Psoas muscle (tissue), 8 donors: ENCODE results near the gene MPC1L. TPM values are rescaled to one million over a fixed set of nuclear protein-coding genes. Genes with fewer than 3 reads are reported as not detected.
"Not testable (repeated sequence)": the region's sequence is repeated elsewhere in the genome, so short reads cannot be mapped to it uniquely, and the experiment has no call there.

Experiments used
- ATAC-seq, 4 donors: fragments of 200-7000 bp; cut with Tn5 transposase; one replicate each; pipeline ENCODE4 v1.9.1; 2020; ENCODE audit warnings: moderate library complexity in 3 of 4, mild to moderate bottlenecking in 2 of 4
- DNase-seq, 2 donors: peaks; one replicate each; pipeline ENCODE4 v3.0.0-alpha.2; 2020
- H3K27ac ChIP-seq: fragments of 200-600 bp; one replicate; pipeline ENCODE4 v1.8.0; 2022
- H3K27me3 ChIP-seq, 3 donors: fragments of 200-600 bp in 1 of 3; one replicate each; pipeline versions ENCODE4 v1.6.1 to v1.8.0; 2013 to 2022; ENCODE audit warnings: low read length in 2 of 3, mild to moderate bottlenecking in 2 of 3, moderate library complexity in 1 of 3; ENCODE audit not compliant: insufficient read depth in 3 of 3
- H3K36me3 ChIP-seq, 2 donors: fragments of 200-600 bp in 1 of 2; one replicate each; pipeline versions ENCODE4 v1.6.1 to v1.8.0; 2013 to 2022; ENCODE audit warnings: low read depth in 1 of 2, mild to moderate bottlenecking in 1 of 2, moderate library complexity in 1 of 2; ENCODE audit not compliant: insufficient read depth in 1 of 2
- H3K4me1 ChIP-seq: fragments of 200-600 bp; one replicate; pipeline ENCODE4 v1.8.0; 2022
- H3K4me3 ChIP-seq: fragments of 200-600 bp; one replicate; pipeline ENCODE4 v1.8.0; 2022; ENCODE audit warnings: mild to moderate bottlenecking
- H3K9me3 ChIP-seq: fragments of 200-600 bp; one replicate; pipeline ENCODE4 v1.8.0; 2022
- CTCF ChIP-seq: fragments of 200-600 bp; IDR thresholded peaks from one replicate; pipeline ENCODE4 v1.8.0; 2022; ENCODE audit warnings: antibody characterized with exemption
- WGBS, 3 donors: extraction: QIAGEN DNeasy Blood & Tissue Kit; methylation state at CpG; one replicate each; pipeline versions ENCODE4 v1.1.6 to v1.1.7; 2013; 5-methylcytosine and 5-hydroxymethylcytosine counted together
- intact Hi-C, 2 donors: fragments of 100-400 bp; cut with DNase I; formaldehyde crosslinking; loops; one replicate each; pipeline versions ENCODE4 v1.11.0 to v1.14.2; 2022
- long read RNA-seq, 2 donors: library from polyadenylated mRNA; unstranded; transcript quantifications; one replicate each; pipeline ENCODE4 v2.0.0, GENCODE V29; 2021
- polyA plus RNA-seq, 3 donors: library from polyadenylated mRNA; stranded (reverse); fragments of 200-250 nt; gene quantifications; one replicate each; pipeline ENCODE4 v1.2.3, GENCODE V29; 2013
- total RNA-seq, 4 donors: library from RNA; stranded (reverse); fragmentation: NEBNext Ultra II Directional in 2 of 4; extraction: Animal tissue kit (Norgen Biotek cat#: 25700) in 2 of 4; gene quantifications; one replicate each; pipeline versions ENCODE4 v1.2.1 to v1.2.4, GENCODE V29; 2021 to 2023
- donor health status: healthy with polysubstance abuse.
- donor health status: DM: no; HTN: no; CAD: no; lungs with moderate emphysema.
- donor health status: Bipolar disorder and iron deficiency.
- donor health status: healthy.
- donor health status: DM: yes; HTN: yes; CAD: no.
- donor health status: DM: no; HTN: no; CAD: no.
- donor health status: DM: no; HTN: no; CAD: no.
- donor health status: DM: yes; HTN: yes; CAD: no.

The MPC1L gene
- total RNA-seq: not detected
- not detected for polyA plus RNA-seq
- long read RNA-seq, donor 1: 0 reads
- long read RNA-seq, donor 2: 0 reads

GRCh38 chrX:40623139-40623536, at the start of gene MPC1L:
MPC1L (plus strand) TSS chrX:40623428; CDS start chrX:40623566, 138 bp downstream.
- ATAC-seq: no peak

GRCh38 chrX:40573763-40574162, 49.5 kb upstream of the MPC1L start:
- no peak for TF ChIP-seq CTCF

More at GRCh38 chrX:40623139-40623536, at the start of gene MPC1L:
- Histone ChIP-seq H3K36me3 (peaks cover 0 to 9% of the 10 kb centered on the region in 2 donors), H3K4me1 (no peaks in the 10 kb centered on the region), H3K27me3 (peaks cover 0 to 21% (median 0%) of the 10 kb centered on the region in 3 donors), H3K9me3 (peaks cover 6% of the 10 kb centered on the region), H3K27ac (no peak within 1 kb of the TSS), H3K4me3 (no peak within 1 kb of the TSS)
- no peak for DNase-seq
- TF ChIP-seq CTCF: no peak
- WGBS, 3 donors: 89 to 96% (median 95%) methylated on average over 35 to 38 of the region's 38 CpGs
- intact Hi-C loops: no loop called here

GRCh38 chrX:40575411-40575810, 47.8 kb upstream of the MPC1L start:
- H3K27me3 ChIP-seq: peaks cover 0 to 24% (median 0%) of the 10 kb centered on the region in 3 donors
- H3K27ac ChIP-seq, H3K4me3 ChIP-seq, DNase-seq, ATAC-seq, H3K9me3 ChIP-seq, H3K36me3 ChIP-seq, H3K4me1 ChIP-seq, intact Hi-C loops: not testable (repeated sequence)
- 51 to 66% (median 53%) methylated on average over 2 of the region's 2 CpGs for WGBS, 3 donors

More at GRCh38 chrX:40573763-40574162, 49.5 kb upstream of the MPC1L start:
- Histone ChIP-seq H3K4me3 (no peak overlapping the region), H3K4me1 (no peaks in the 10 kb centered on the region), H3K27ac (no peak overlapping the region), H3K9me3 (no peaks in the 10 kb centered on the region), H3K36me3 (no peaks in the 10 kb centered on the region), H3K27me3 (peaks cover 0 to 28% (median 0%) of the 10 kb centered on the region in 3 donors)
- ATAC-seq (no peak), DNase-seq (no peak)
- 59 to 77% (median 61%) methylated on average over 2 of the region's 2 CpGs for WGBS, 3 donors
- intact Hi-C loops: no loop called here

- Histone ChIP-seq H3K27ac (no peak overlapping the region), H3K4me1 (no peaks in the 10 kb centered on the region), H3K27me3 (peaks cover 0 to 25% (median 0%) of the 10 kb centered on the region in 3 donors), H3K9me3 (no peaks in the 10 kb centered on the region), H3K4me3 (no peak overlapping the region), H3K36me3 (no peaks in the 10 kb centered on the region)
- intact Hi-C loops: no loop called here
- 68 to 87% (median 72%) methylated on average over 3 of the region's 3 CpGs for WGBS, 3 donors
- no peak for ATAC-seq
- TF ChIP-seq CTCF: no peak
- DNase-seq: no peak
These were observed 46.9 kb upstream of the MPC1L start for GRCh38 chrX:40576291-40576690.

- Histone ChIP-seq H3K27me3 (peaks cover 0 to 36% (median 0%) of the 10 kb centered on the region in 3 donors), H3K36me3 (no peaks in the 10 kb centered on the region), H3K4me3 (no peak overlapping the region), H3K4me1 (peaks cover 11% of the 10 kb centered on the region), H3K27ac (no peak overlapping the region), H3K9me3 (no peaks in the 10 kb centered on the region)
- ATAC-seq (no peak), DNase-seq (no peak)
- intact Hi-C loops: no loop called here
- no peak for TF ChIP-seq CTCF
- 77 to 86% (median 77%) methylated on average over 7 of the region's 7 CpGs for WGBS, 3 donors
These were observed 45.1 kb upstream of the MPC1L start for GRCh38 chrX:40578039-40578695.
